Anterior cingulate cortex (tissue), 58 donors: ENCODE results near the gene RNF10.
"Not testable (repeated sequence)": the region's sequence is repeated elsewhere in the genome, so short reads cannot be mapped to it uniquely, and the experiment has no call there.

Experiments
- DNase-seq, 58 donors: peaks; one replicate each; lab custom pipeline; 2025; lab: John Stamatoyannopoulos, UW

The RNF10 gene

GRCh38 chr12:120599672-120600552 lies 65.8 kb downstream of the RNF10 start:
- DNase-seq, result no peak

GRCh38 chr12:120602416-120602815 lies 68.3 kb downstream of the RNF10 start:
- DNase-seq, result not testable (repeated sequence)

- DNase-seq, result no peak
Measured at GRCh38 chr12:120610560-120610959, 76.4 kb downstream of the RNF10 start.

- not testable (repeated sequence) for DNase-seq
Measured at GRCh38 chr12:120611534-120611933, 77.4 kb downstream of the RNF10 start.

GRCh38 chr12:120614848-120615247 lies 80.7 kb downstream of the RNF10 start:
- no peak for DNase-seq

- DNase-seq, result not testable (repeated sequence)
Measured at GRCh38 chr12:120617193-120617592, 83.0 kb downstream of the RNF10 start.

- not testable (repeated sequence) for DNase-seq
Measured at GRCh38 chr12:120617767-120618166, 83.6 kb downstream of the RNF10 start.

- peak in 16 of 58 donors; percentile 3 to 59 (median 25) for DNase-seq
Measured at GRCh38 chr12:120618954-120619615, 84.9 kb downstream of the RNF10 start.

GRCh38 chr12:120620624-120621023 lies 86.5 kb downstream of the RNF10 start:
- no peak for DNase-seq

GRCh38 chr12:120625557-120626419 lies 91.6 kb downstream of the RNF10 start:
- DNase-seq, result no peak
